Measurements from ENCODE around the gene SOS1. TPM values are rescaled to one million over a fixed set of nuclear protein-coding genes. Genes with fewer than 3 reads are reported as not detected.

Gene SOS1
- total and polyA plus RNA-seq, 2 donors (not counting 1 experiment from before 2014, with no cell fraction given) = 18.2 to 58.1 TPM

GRCh38 chr2:39022642-39023235 lies 98.1 kb downstream of the SOS1 start:
- DNase-seq (no peak), ATAC-seq (ENCODE audit: low read depth) (no peak)
- Histone ChIP-seq H3K4me1 (ENCODE audit: control insufficient read depth in 2 of 2, insufficient read depth in 2 of 2, low read length in 2 of 2) (no peaks in the 10 kb centered on the region), H3K36me3 (replicated peaks in 1 of 2; ENCODE audit: control extremely low read depth in 1 of 2, control insufficient read depth in 1 of 2, extremely low read depth in 1 of 2, insufficient read depth in 2 of 2, low read length in 1 of 2) (peaks cover 7 to 19% of the 10 kb centered on the region in 2 experiments), H4K20me1 (ENCODE audit: control insufficient read depth, insufficient read depth, low read length, poor library complexity, severe bottlenecking) (peaks cover 5% of the 10 kb centered on the region), H3K27ac (ENCODE audit: low read length in 2 of 2) (no peak overlapping the region), H3K27me3 (replicated peaks in 1 of 4; ENCODE audit: control extremely low read depth in 1 of 4, control insufficient read depth in 3 of 4, insufficient read depth in 4 of 4, low read length in 3 of 4) (no peaks in the 10 kb centered on the region), H3K79me2 (ENCODE audit: control insufficient read depth, insufficient read depth, low read length) (no peaks in the 10 kb centered on the region), H3K9ac (ENCODE audit: low read length) (no peak overlapping the region), H3K4me3 (ENCODE audit: control extremely low read depth in 1 of 5, extremely low read depth in 1 of 5, insufficient read depth in 1 of 5, low read depth in 2 of 5, low read length in 4 of 5) (no peak overlapping the region), H3K9me3 (ENCODE audit: control extremely low read depth in 1 of 3, control insufficient read depth in 2 of 3, insufficient read depth in 1 of 3, low read length in 2 of 3) (no peaks in the 10 kb centered on the region), H3K4me2 (replicated peaks; ENCODE audit: low read depth, low read length, poor library complexity, severe bottlenecking) (no peak overlapping the region), H2AFZ (ENCODE audit: insufficient read depth, low read depth, low read length, poor library complexity, severe bottlenecking) (no peak overlapping the region)
- ChIA-PET CTCF (no interaction called here), POLR2A (no interaction called here)
- intact Hi-C loops (cut with micrococcal nuclease) = no loop called here
- no peak for TF ChIP-seq EZH2 (IDR thresholded peaks at IDR 0.05; ENCODE audit: borderline replicate concordance, insufficient read depth, low read depth, low read length, poor library complexity, severe bottlenecking)
- TF ChIP-seq, protein P1, sequence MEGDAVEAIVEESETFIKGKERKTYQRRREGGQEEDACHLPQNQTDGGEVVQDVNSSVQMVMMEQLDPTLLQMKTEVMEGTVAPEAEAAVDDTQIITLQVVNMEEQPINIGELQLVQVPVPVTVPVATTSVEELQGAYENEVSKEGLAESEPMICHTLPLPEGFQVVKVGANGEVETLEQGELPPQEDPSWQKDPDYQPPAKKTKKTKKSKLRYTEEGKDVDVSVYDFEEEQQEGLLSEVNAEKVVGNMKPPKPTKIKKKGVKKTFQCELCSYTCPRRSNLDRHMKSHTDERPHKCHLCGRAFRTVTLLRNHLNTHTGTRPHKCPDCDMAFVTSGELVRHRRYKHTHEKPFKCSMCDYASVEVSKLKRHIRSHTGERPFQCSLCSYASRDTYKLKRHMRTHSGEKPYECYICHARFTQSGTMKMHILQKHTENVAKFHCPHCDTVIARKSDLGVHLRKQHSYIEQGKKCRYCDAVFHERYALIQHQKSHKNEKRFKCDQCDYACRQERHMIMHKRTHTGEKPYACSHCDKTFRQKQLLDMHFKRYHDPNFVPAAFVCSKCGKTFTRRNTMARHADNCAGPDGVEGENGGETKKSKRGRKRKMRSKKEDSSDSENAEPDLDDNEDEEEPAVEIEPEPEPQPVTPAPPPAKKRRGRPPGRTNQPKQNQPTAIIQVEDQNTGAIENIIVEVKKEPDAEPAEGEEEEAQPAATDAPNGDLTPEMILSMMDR (IDR thresholded peaks at IDR 0.05) = no peak
- H3K4me3 Mint-ChIP-seq = no peak overlapping the region
- H3K27ac Mint-ChIP-seq = no peak overlapping the region
- WGBS (ENCODE audit: insufficient coverage) = 84% methylated on average over 4 of the region's 6 CpGs
- no peaks in the 10 kb centered on the region for H3K27me3 Mint-ChIP-seq
- H3K4me1 Mint-ChIP-seq = no peaks in the 10 kb centered on the region
- H3K9me3 Mint-ChIP-seq (ENCODE audit: insufficient read depth) = no peaks in the 10 kb centered on the region

GRCh38 chr2:39020383-39020782 lies 100.5 kb downstream of the SOS1 start:
- H3K79me2 ChIP-seq (ENCODE audit: control insufficient read depth, insufficient read depth, low read length) = no peaks in the 10 kb centered on the region
- no peak for TF ChIP-seq EZH2 (IDR thresholded peaks at IDR 0.05; ENCODE audit: borderline replicate concordance, insufficient read depth, low read depth, low read length, poor library complexity, severe bottlenecking)
- H3K27ac ChIP-seq (ENCODE audit: low read length in 2 of 2) = no peak overlapping the region
- intact Hi-C loops (cut with micrococcal nuclease) = no loop called here
- no peaks in the 10 kb centered on the region for H3K27me3 Mint-ChIP-seq
- no peaks in the 10 kb centered on the region for H3K4me1 Mint-ChIP-seq
- H3K27ac Mint-ChIP-seq = no peak overlapping the region
- ChIA-PET POLR2A (no interaction called here), CTCF (interaction anchor here (1.6 kb wide), 1 partner anchor 10 kb away, joined by 4 read pairs; no protein-coding TSS in a partner anchor)
- H3K36me3 ChIP-seq (replicated peaks in 1 of 2; ENCODE audit: control extremely low read depth in 1 of 2, control insufficient read depth in 1 of 2, extremely low read depth in 1 of 2, insufficient read depth in 2 of 2, low read length in 1 of 2) = peaks cover 7 to 19% of the 10 kb centered on the region in 2 experiments
- no peaks in the 10 kb centered on the region for H3K27me3 ChIP-seq (replicated peaks in 1 of 4; ENCODE audit: control extremely low read depth in 1 of 4, control insufficient read depth in 3 of 4, insufficient read depth in 4 of 4, low read length in 3 of 4)
- no peak for ATAC-seq (ENCODE audit: low read depth)
- DNase-seq = no peak
- H2AFZ ChIP-seq (ENCODE audit: insufficient read depth, low read depth, low read length, poor library complexity, severe bottlenecking) = no peak overlapping the region
- no peak overlapping the region for H3K9ac ChIP-seq (ENCODE audit: low read length)
- H3K4me3 ChIP-seq (ENCODE audit: control extremely low read depth in 1 of 5, extremely low read depth in 1 of 5, insufficient read depth in 1 of 5, low read depth in 2 of 5, low read length in 4 of 5) = no peak overlapping the region
- H4K20me1 ChIP-seq (ENCODE audit: control insufficient read depth, insufficient read depth, low read length, poor library complexity, severe bottlenecking) = no peaks in the 10 kb centered on the region
- no peak overlapping the region for H3K4me2 ChIP-seq (replicated peaks; ENCODE audit: low read depth, low read length, poor library complexity, severe bottlenecking)
- H3K4me1 ChIP-seq (ENCODE audit: control insufficient read depth in 2 of 2, insufficient read depth in 2 of 2, low read length in 2 of 2) = no peaks in the 10 kb centered on the region
- H3K4me3 Mint-ChIP-seq = no peak overlapping the region
- no peaks in the 10 kb centered on the region for H3K9me3 ChIP-seq (ENCODE audit: control extremely low read depth in 1 of 3, control insufficient read depth in 2 of 3, insufficient read depth in 1 of 3, low read length in 2 of 3)
- no peaks in the 10 kb centered on the region for H3K9me3 Mint-ChIP-seq (ENCODE audit: insufficient read depth)

All from B cell (primary cell).